CD14-positive monocyte (primary cell): Measurements from ENCODE around the gene PDE4D. TPM values are rescaled to one million over a fixed set of nuclear protein-coding genes. Genes with fewer than 3 reads are reported as not detected.

Source experiments
- DNase-seq, 3 donors: peaks; one replicate each; pipeline ENCODE4 v3.0.0-alpha.2; 2011 to 2022
- H2AFZ ChIP-seq: 2 replicates; pipeline ENCODE4 v1.6.0; 2012; ENCODE audit warnings: mild to moderate bottlenecking, low read depth, low read length, inconsistent platforms; ENCODE audit not compliant: insufficient read depth, poor library complexity, severe bottlenecking
- H3K27ac ChIP-seq, 2 donors: 1 replicate in 1 of 2; 2 replicates in 1 of 2; pipeline ENCODE4 v1.5.1; 2012 to 2013; ENCODE audit warnings: low read length in 2 of 2, control low read depth in 1 of 2, inconsistent platforms in 1 of 2, low read depth in 1 of 2, mild to moderate bottlenecking in 1 of 2
- H3K27me3 ChIP-seq, 2 donors: one replicate each; pipeline versions ENCODE4 v1.6.0 to v1.6.1; 2011 to 2013; ENCODE audit warnings: low read length in 2 of 2; ENCODE audit not compliant: control insufficient read depth in 2 of 2, insufficient read depth in 2 of 2
- H3K36me3 ChIP-seq, 2 donors: replicated peaks in 1 of 2; 1 replicate in 1 of 2; 2 replicates in 1 of 2; pipeline versions ENCODE4 v1.5.1 to v1.6.1; 2012 to 2013; ENCODE audit warnings: low read length in 2 of 2, control low read depth in 1 of 2, inconsistent platforms in 1 of 2, mild to moderate bottlenecking in 1 of 2; ENCODE audit not compliant: insufficient read depth in 2 of 2, control insufficient read depth in 1 of 2
- H3K4me1 ChIP-seq, 2 donors: 1 replicate in 1 of 2; 2 replicates in 1 of 2; pipeline versions ENCODE4 v1.5.1 to v1.6.1; 2012 to 2013; ENCODE audit warnings: low read length in 2 of 2, control low read depth in 1 of 2, inconsistent platforms in 1 of 2, mild to moderate bottlenecking in 1 of 2, moderate library complexity in 1 of 2; ENCODE audit not compliant: insufficient read depth in 2 of 2, control insufficient read depth in 1 of 2
- H3K4me2 ChIP-seq: replicated peaks from 2 replicates; pipeline ENCODE3; 2012; ENCODE audit warnings: low read length, moderate library complexity, mild to moderate bottlenecking; ENCODE audit not compliant: poor library complexity, severe bottlenecking; ENCODE audit errors: extremely low read depth
- H3K4me3 ChIP-seq, 3 experiments: fragments of 200-600 bp in 1 of 3; sonication (generic) in 1 of 3; replicated peaks in 1 of 3; 1 replicate in 2 of 3; 2 replicates in 1 of 3; pipeline ENCODE4 v1.5.1; 2011 to 2013; ENCODE audit warnings: low read length in 3 of 3, mild to moderate bottlenecking in 3 of 3, control low read depth in 2 of 3, low read depth in 2 of 3, inconsistent platforms in 1 of 3, moderate library complexity in 1 of 3
- H3K79me2 ChIP-seq: 2 replicates; pipeline ENCODE4 v1.6.0; 2012; ENCODE audit warnings: mild to moderate bottlenecking, control low read depth, inconsistent platforms, low read length, moderate library complexity; ENCODE audit not compliant: insufficient read depth
- H3K9ac ChIP-seq: 2 replicates; pipeline ENCODE4 v1.6.0; 2017; ENCODE audit warnings: low read length, mild to moderate bottlenecking; ENCODE audit not compliant: insufficient read depth, poor library complexity, severe bottlenecking
- H3K9me3 ChIP-seq, 2 donors: replicated peaks in 1 of 2; 1 replicate in 1 of 2; 2 replicates in 1 of 2; pipeline versions ENCODE4 v1.5.1 to v1.6.1; 2012 to 2013; ENCODE audit warnings: low read length in 2 of 2, control low read depth in 1 of 2; ENCODE audit not compliant: control insufficient read depth in 1 of 2, insufficient read depth in 1 of 2
- H4K20me1 ChIP-seq: 2 replicates; pipeline ENCODE4 v1.6.0; 2012; ENCODE audit warnings: mild to moderate bottlenecking, low read length, control low read depth, moderate library complexity; ENCODE audit not compliant: insufficient read depth
- H3K27ac Mint-ChIP-seq, 7 donors: one replicate each; pipeline ENCODE4 v1.8.0; 2020; ENCODE audit warnings: mild to moderate bottlenecking in 7 of 7, mixed read lengths in 7 of 7, moderate library complexity in 6 of 7, inconsistent platforms in 2 of 7
- H3K27me3 Mint-ChIP-seq, 3 donors: one replicate each; pipeline ENCODE4 v1.8.0; 2021 to 2022; ENCODE audit warnings: low read depth in 3 of 3, mild to moderate bottlenecking in 3 of 3, mixed read lengths in 3 of 3, moderate library complexity in 3 of 3, inconsistent platforms in 1 of 3
- H3K36me3 Mint-ChIP-seq, 2 donors: one replicate each; pipeline ENCODE4 v1.8.0; 2020; ENCODE audit warnings: mixed read lengths in 2 of 2, inconsistent platforms in 1 of 2, mild to moderate bottlenecking in 1 of 2
- H3K4me1 Mint-ChIP-seq: one replicate; pipeline ENCODE4 v1.8.0; 2020; ENCODE audit warnings: mild to moderate bottlenecking, mixed read lengths
- H3K4me3 Mint-ChIP-seq, 2 donors: one replicate each; pipeline ENCODE4 v1.8.0; 2020; ENCODE audit warnings: mild to moderate bottlenecking in 2 of 2, mixed read lengths in 2 of 2, moderate library complexity in 1 of 2
- H3K9me3 Mint-ChIP-seq, 7 donors: one replicate each; pipeline ENCODE4 v1.8.0; 2020 to 2022; ENCODE audit warnings: mixed read lengths in 7 of 7, mild to moderate bottlenecking in 6 of 7, moderate library complexity in 6 of 7, inconsistent platforms in 2 of 7
- WGBS: methylation state at CpG from one replicate; pipeline ENCODE4 v1.1.5; 2013; ENCODE audit warnings: missing lambda C conversion rate; ENCODE audit not compliant: insufficient coverage; 5-methylcytosine and 5-hydroxymethylcytosine counted together
- intact Hi-C, 2 donors: fragments of 100-400 bp; cut with micrococcal nuclease; formaldehyde crosslinking; loops; one replicate each; pipeline versions ENCODE4 v1.15.0 to v1.15.1; 2023
- polyA plus RNA-seq, 3 donors: library from polyadenylated mRNA; depleted of rRNA in 1 of 3; unstranded in 2 of 3; stranded (reverse) in 1 of 3; fragments of 300-500 nt in 2 of 3; fragments of >200 nt in 1 of 3; fragmentation: Illumina TruSeq in 2 of 3; gene quantifications; 1 replicate in 2 of 3; 2 replicates in 1 of 3; pipeline ENCODE4 v1.2.3, GENCODE V29; 2012 to 2021
- TF ChIP-seq, protein P1 (sequence below): fragments of 200-600 bp; IDR thresholded peaks from one replicate; pipeline ENCODE4 v1.8.0; 2022; ENCODE audit warnings: antibody characterized with exemption, mild to moderate bottlenecking

PDE4D gene
- polyA plus RNA-seq, 3 donors = 1.9 to 3.4 (median 2.8) TPM

DNA sequence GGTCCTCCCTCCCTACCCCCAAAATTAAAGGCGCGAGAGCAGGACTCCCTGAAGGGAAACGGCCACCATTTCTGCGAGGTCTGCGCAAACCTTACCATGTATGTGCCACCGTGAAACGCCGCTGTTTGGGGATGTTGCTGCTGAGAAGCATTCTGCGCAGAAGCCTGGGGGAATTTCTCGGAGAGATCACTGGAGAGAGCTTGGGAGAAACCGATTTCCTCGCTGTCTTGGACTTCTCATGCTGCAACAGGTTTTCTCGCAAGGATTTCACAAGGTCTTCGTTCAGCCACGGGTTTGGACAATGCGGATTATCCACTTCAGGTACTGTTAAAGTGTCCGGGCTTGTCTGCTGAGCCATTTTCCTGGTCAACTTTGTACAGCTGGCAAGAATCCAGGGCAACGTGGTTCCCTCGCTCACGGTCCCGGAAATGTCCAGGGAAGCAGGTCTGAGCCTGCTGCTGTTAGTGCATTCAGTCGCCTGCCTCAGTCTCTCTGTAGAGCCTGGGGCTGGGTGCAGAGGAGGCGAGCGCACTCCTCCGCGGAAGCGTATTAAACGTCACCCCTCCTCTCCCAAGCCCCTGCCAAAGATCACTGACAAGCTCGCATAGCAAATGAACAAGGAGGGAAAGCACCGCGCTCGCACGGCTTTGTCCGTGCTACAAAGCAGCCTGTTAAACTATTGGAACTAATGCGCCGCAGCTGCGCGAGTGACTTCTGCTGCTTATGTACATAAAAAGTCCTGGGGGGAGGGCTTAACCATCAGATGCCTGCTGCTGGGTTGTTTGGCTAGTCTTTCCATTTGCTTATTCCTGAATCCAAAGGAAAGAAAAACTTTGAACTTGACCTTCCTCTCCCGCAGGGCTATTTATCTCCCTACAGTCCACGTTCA, 125.1 kb downstream of the PDE4D start:
- DNase-seq = no peak
- Histone ChIP-seq H3K4me1 (peaks cover 6% of the 10 kb centered on the region in 2 donors), H3K9ac (no peak overlapping the region), H3K27ac (no peak overlapping the region), H3K36me3 (no peaks in the 10 kb centered on the region), H3K4me2 (peak overlapping the region; percentile 34), H2AFZ (peak overlapping the region; percentile 37), H3K4me3 (peak overlapping the region in 1 of 3 experiments; percentile 48), H3K79me2 (no peaks in the 10 kb centered on the region), H3K27me3 (peaks cover 18 to 30% of the 10 kb centered on the region in 2 donors), H3K9me3 (no peaks in the 10 kb centered on the region), H4K20me1 (no peaks in the 10 kb centered on the region)
- TF ChIP-seq, protein P1, sequence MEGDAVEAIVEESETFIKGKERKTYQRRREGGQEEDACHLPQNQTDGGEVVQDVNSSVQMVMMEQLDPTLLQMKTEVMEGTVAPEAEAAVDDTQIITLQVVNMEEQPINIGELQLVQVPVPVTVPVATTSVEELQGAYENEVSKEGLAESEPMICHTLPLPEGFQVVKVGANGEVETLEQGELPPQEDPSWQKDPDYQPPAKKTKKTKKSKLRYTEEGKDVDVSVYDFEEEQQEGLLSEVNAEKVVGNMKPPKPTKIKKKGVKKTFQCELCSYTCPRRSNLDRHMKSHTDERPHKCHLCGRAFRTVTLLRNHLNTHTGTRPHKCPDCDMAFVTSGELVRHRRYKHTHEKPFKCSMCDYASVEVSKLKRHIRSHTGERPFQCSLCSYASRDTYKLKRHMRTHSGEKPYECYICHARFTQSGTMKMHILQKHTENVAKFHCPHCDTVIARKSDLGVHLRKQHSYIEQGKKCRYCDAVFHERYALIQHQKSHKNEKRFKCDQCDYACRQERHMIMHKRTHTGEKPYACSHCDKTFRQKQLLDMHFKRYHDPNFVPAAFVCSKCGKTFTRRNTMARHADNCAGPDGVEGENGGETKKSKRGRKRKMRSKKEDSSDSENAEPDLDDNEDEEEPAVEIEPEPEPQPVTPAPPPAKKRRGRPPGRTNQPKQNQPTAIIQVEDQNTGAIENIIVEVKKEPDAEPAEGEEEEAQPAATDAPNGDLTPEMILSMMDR = no peak
- H3K9me3 Mint-ChIP-seq = no peaks in the 10 kb centered on the region
- H3K27me3 Mint-ChIP-seq = peaks cover 25 to 27% (median 26%) of the 10 kb centered on the region in 3 donors
- H3K4me3 Mint-ChIP-seq = peak overlapping the region; percentile 55 to 88
- peaks cover 5 to 9% of the 10 kb centered on the region in 2 donors for H3K36me3 Mint-ChIP-seq
- intact Hi-C loops = no loop called here
- WGBS = 7% methylated on average over 35 of the region's 40 CpGs
- peaks cover 14% of the 10 kb centered on the region for H3K4me1 Mint-ChIP-seq
- peak overlapping the region in 1 of 7 donors; percentile 27 for H3K27ac Mint-ChIP-seq

DNA sequence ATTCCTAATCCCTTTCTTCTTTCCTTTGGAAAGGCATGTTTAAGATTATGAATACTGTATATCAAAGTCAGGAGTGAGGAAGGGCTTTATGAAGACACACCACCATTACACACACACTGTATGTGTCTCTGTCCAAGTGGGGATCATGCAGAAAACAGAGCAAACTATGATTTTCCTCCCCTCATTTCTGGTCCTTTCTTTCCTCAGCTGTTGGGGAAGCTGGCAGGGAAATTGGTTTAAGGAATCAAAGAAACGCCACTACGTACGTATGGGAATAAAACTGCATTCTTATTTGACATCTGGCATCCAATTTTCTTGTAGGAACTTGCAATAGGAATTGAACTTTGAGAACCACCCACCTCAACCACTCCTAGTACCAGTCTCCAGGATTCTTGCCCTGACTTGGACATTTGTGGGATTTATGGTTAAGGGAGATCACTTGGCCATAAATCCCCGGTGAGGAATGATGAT, 125.8 kb downstream of the PDE4D start:
- Histone ChIP-seq H3K27ac (no peak overlapping the region), H3K36me3 (no peaks in the 10 kb centered on the region), H3K9me3 (no peaks in the 10 kb centered on the region), H3K4me2 (no peak overlapping the region), H3K4me3 (no peak overlapping the region), H3K79me2 (no peaks in the 10 kb centered on the region), H3K9ac (no peak overlapping the region), H2AFZ (no peak overlapping the region), H3K27me3 (peaks cover 18 to 30% of the 10 kb centered on the region in 2 donors), H3K4me1 (peaks cover 6% of the 10 kb centered on the region in 2 donors), H4K20me1 (no peaks in the 10 kb centered on the region)
- H3K9me3 Mint-ChIP-seq = no peaks in the 10 kb centered on the region
- intact Hi-C loops = no loop called here
- no CpG with 5 or more reads among the region's 4 CpGs for WGBS
- peak overlapping the region in 1 of 7 donors; percentile 55 for H3K27ac Mint-ChIP-seq
- peaks cover 5 to 9% of the 10 kb centered on the region in 2 donors for H3K36me3 Mint-ChIP-seq
- TF ChIP-seq, protein P1 = no peak
- no peak for DNase-seq
- H3K4me1 Mint-ChIP-seq = peaks cover 14% of the 10 kb centered on the region
- H3K27me3 Mint-ChIP-seq = peaks cover 25 to 27% (median 26%) of the 10 kb centered on the region in 3 donors
- peak overlapping the region; percentile 55 to 88 for H3K4me3 Mint-ChIP-seq
